Stimulated activated CD4-positive, alpha-beta T cell treated with anti-CD3 and anti-CD28 coated beads, Interleukin-1b, Interleukin-23, amount 100 ng/mL, for 1 hour (primary cell): Measurements from ENCODE around the gene PPP2R2C.

Experiments
- DNase-seq, 2 donors: peaks; one replicate each; pipeline ENCODE4 v3.0.0-alpha.2; 2020; ENCODE audit warnings: low read depth in 2 of 2

The PPP2R2C gene

GRCh38 chr4:6449746-6450369 is 22.6 kb downstream of the PPP2R2C start:
- DNase-seq, result no peak

- DNase-seq, result no peak
Measured at GRCh38 chr4:6449335-6449734, 23.1 kb downstream of the PPP2R2C start.

GRCh38 chr4:6448476-6449170 is 23.8 kb downstream of the PPP2R2C start:
- no peak for DNase-seq

- no peak for DNase-seq
Measured at GRCh38 chr4:6447672-6448171, 24.7 kb downstream of the PPP2R2C start.

GRCh38 chr4:6446538-6447451 is 25.6 kb downstream of the PPP2R2C start:
- no peak for DNase-seq

GRCh38 chr4:6446130-6446482 is 26.3 kb downstream of the PPP2R2C start:
- DNase-seq, result no peak

- DNase-seq, result no peak
Measured at GRCh38 chr4:6445403-6446129, 26.8 kb downstream of the PPP2R2C start.

- no peak for DNase-seq
Measured at GRCh38 chr4:6444582-6444981, 27.8 kb downstream of the PPP2R2C start.

GRCh38 chr4:6443035-6444023 is 29.1 kb downstream of the PPP2R2C start:
- no peak for DNase-seq

- no peak for DNase-seq
Measured at GRCh38 chr4:6442555-6442954, 29.9 kb downstream of the PPP2R2C start.

GRCh38 chr4:6441758-6442157 is 30.7 kb downstream of the PPP2R2C start:
- no peak for DNase-seq

GRCh38 chr4:6441202-6441582 is 31.2 kb downstream of the PPP2R2C start:
- DNase-seq, result no peak

- DNase-seq, result no peak
Measured at GRCh38 chr4:6440506-6441201, 31.8 kb downstream of the PPP2R2C start.

GRCh38 chr4:6439120-6439762 is 33.2 kb downstream of the PPP2R2C start:
- no peak for DNase-seq

- no peak for DNase-seq
Measured at GRCh38 chr4:6437826-6438238, 34.6 kb downstream of the PPP2R2C start.

- no peak for DNase-seq
Measured at GRCh38 chr4:6435010-6435409, 37.4 kb downstream of the PPP2R2C start.

- DNase-seq, result no peak
Measured at GRCh38 chr4:6430927-6431326, 41.5 kb downstream of the PPP2R2C start.

GRCh38 chr4:6427439-6428090 is 44.8 kb downstream of the PPP2R2C start:
- DNase-seq, result no peak
